Urothelium cell line (cell line): ENCODE measurements around the gene CCIN.

Experiments
- DNase-seq: peaks from one replicate; pipeline ENCODE4 v3.0.0; 2011; ENCODE audit warnings: low spot score, mixed read lengths
- FAIRE-seq: peaks from 2 replicates; lab custom pipeline; 2011; peaks lifted over from hg19 to GRCh38; lab: Jason Lieb, UNC

CCIN gene

DNA sequence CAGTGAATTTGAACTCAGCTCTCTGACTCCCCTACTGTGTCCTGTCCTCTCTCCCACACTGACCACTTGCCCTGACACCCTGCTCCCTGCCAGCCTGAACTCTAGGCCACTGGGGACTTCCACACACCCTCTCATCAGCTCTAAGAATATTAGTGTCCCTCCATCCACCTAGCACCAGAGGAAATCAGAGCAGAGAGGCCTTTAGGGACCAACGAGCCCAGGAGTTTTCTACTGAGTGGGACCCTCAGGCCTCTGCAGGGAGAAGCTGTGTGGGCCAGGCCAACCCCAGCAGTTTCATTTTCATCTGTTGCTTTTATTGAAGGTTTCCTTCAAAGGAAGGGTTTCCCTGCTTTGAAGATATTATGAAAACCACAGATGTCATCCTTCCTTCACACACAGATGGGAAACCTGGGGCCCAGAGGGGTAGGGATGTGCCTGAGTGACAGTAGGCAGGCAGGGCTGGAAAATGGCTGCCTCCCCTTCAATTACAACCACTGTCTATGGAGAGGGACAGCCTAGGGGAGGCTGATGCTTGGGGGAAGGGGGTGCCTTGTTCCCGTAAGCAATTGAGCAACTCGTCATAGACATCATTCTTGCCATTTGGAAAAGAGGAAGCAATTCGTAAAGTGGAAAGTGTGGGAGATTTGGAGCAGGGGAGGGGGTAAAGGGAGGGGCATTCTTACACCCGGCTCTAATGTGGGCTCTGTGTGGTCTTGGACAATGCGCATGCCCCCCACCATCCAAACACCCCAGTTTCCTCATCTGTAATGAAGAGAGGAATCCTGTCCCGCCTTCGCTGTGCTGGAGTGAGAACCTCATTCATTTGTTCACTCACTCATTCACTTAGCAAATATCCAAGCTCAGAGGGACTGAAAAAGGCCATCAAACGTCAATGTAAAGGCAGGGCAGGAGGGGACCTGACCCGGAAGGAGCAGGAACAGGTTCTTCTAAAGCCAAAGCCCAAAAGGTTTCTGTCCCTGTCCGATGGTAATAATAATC is 28.8 kb upstream of the CCIN start:
- FAIRE-seq: no peak
- DNase-seq: no peak

DNA sequence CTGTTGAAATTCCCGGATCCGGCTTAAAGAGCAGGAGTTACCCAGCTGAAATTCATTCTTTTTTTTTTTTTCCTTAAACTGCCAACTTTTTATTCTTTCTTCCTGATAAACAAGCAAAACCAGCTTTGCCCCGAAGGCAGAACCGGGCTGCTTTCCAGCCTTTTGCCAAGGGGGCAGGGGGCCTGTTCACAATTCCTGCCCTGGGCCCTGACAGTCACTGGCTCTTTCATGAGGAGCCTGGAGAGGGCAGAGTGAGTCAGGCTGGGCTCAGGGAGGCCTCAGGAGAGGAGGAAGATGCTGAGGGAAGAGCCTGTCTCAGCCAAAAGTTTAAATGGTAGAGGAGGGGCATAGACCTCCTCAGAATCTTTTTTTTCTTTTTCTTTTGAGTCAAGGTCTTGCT is 27.9 kb upstream of the CCIN start:
- no peak for FAIRE-seq
- no peak for DNase-seq

DNA sequence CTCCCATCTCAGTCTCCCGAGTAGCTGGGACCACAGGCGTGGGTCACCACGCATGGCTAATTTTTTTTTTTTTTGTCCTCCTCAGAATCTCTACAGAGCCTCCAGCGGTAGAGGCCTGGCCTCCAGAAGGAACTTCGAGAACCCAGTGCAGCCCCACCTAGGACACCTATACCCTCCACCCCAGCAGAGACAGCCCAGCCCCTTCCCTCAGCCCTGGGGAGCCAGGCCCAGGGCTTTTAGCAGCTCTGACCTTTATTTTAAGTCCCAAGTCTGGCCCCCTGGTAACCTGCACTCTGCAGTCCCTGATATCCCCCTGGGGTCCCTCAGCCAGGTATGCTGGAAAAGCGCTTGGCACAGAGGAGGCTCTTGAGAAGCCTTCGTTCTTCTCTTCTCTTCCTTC is 27.4 kb upstream of the CCIN start:
- no peak for FAIRE-seq
- DNase-seq: no peak

DNA sequence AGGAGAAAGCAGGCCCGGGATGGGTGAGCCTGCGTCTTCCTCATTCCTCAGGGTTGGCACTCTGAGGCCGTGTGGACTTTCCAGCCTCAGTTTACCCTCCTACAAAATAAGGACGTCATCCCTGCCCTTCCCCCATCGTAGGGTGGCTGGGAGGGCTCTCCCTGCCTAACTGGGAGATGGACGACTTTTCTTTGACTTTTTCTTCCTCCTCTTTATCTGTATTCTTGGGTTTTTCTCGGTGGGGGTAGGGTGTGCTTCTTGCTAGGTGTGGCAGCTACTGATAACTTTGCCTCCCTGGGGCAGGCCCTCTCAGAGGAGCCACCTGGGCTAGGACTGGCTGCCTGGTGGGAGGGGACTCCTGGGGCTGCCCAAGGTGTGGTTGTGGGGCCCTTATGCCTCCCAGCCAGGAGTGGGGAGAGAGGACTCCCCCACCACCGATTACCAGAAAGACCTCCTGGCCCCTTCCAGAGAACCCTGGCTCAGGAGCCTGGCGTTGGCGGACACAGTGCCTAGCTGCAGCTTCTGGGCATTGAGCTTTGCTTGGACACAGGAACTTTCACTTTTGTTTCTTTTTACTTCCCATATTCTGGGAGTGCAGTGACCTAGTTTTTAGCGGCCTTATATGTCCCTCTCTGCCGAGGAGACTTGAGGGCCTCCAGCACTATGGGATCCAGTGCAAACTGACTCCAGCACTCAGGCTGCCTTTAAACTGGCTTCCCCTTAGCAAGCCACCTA is 26.5 kb upstream of the CCIN start:
- FAIRE-seq (no peak), DNase-seq (no peak)

DNA sequence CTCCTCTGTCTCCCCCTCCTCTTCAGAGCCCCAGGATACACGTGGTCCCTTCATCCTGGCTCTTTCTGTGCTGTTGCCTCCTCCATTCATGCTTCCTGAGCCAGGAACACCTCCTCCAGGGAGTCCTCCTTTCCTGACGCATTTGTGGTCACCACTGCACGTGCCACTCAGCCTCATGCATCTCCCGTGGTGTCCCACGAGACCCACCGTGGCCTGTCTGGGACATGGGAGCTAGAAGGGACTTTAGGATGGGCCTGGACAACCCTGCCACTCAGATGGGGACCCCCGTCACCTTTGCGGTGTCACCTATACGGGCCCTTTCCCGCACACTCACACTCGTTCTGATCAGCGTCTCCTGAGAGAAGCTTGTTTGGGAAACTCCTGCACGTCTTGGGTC is 25.9 kb upstream of the CCIN start:
- FAIRE-seq: no peak
- no peak for DNase-seq

DNA sequence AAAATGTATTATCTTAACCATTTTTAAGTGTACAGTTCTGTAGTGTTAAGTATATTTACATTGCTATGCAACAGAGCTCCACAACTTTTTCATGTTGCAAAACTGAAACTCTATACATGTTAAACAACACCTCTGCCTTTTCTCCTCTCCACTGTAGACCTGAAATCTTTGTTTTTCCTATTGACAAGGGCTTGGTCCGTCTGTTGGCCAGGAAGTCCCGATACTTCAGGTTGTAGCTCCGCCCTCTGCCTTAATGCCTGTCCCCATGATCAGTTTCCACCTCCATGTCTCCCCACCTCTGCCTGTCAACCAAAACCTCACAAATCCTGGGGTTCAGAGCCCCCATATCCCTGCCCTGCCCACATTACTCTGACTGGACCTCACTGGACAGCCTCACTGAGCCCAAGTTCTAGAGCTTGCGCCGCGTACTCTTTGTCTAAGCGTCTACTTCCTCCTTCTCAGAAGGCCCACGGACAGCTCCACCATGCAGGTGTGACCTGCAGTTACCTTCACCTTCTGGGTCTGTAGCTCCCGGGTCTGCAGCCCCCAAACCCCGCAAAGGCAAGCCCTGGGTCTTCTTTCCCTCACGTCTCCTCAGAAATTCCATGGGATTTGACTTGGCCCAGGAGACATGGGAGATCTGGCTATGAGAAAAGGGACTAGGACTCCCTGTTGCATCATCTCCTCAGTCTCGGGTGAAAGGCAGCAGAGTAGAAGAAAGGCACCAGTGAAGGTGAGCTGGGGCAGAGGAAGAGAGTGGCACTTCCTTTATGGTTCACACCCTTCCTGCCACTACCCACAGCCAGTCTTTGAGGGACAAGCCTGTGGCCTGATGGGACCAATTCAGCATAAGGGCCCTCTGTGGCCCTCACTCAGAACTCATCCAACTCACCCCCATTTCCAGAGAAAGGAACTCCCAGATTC is 24.6 kb upstream of the CCIN start:
- FAIRE-seq (no peak), DNase-seq (no peak)

DNA sequence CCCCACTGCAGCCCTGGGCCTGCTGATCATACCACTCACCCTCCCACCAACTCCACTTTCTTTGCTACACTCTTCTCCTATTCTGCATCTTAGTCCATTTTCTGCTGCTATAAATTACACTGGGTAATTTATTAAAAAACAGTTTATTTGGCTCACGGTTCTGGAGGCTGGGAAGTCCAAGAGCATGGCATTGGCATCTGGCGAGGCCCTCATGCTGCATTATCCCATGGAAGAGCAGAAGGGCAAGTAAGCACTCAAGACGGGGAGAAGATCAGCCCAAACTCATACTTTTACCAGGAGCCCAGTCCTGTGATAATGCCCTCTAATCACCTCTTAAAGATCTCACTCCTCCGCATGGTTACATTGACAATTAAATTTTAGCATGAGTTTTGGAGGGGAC is 23.2 kb upstream of the CCIN start:
- DNase-seq (no peak), FAIRE-seq (no peak)

DNA sequence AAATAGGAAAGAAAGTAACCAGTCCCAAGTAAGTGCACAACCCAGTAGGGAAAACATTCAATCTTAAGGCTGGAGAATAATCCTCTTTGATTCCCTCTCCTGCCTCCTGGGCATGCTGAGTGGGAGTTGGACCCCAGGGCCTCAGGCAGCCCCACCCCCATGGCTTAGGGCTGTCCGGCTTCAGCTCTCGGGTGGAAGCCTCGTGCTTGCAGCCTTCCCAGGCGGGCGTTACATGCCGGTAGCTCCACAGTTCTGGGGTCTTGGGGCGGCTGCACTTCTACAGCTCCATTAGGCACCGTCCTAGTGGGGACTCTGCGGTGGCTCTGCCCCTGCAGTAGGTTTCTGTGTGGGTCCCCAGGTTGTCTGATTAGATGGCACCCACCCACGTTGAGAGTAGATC is 22.5 kb upstream of the CCIN start:
- DNase-seq (no peak), FAIRE-seq (no peak)

DNA sequence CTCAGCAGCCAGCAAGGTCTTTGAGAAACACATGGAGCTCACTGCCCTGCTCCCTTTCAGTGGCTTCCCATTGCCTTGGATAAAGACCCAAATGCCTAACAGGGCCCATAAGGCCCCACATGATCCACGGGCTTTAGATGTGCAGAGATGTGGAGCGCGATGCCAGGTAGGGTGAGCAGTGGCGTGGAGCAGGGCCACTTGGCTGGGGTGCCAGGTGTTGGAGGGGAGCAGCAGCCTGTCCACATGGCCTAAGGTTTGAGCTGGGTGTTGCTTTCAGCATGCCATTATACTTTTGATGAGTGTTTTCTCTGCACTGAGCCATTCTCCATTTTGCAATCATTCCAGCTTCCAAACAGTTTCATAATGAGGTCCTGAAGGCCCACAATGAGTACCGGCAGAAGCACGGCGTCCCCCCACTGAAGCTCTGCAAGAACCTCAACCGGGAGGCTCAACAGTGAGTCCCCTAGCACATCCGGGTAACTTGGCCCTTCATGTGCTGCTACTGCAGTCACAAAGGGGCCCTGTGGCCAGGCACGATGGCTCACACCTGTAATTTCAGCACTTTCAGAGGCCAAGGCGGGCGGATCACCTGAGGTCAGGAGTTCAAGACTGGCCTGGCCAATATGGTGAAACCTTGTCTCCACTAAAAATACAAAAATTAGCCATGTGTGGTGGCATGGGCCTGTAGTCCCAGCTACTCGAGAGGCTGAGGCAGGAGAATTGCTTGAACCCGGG is 21.6 kb upstream of the CCIN start:
- no peak for FAIRE-seq
- no peak for DNase-seq

DNA sequence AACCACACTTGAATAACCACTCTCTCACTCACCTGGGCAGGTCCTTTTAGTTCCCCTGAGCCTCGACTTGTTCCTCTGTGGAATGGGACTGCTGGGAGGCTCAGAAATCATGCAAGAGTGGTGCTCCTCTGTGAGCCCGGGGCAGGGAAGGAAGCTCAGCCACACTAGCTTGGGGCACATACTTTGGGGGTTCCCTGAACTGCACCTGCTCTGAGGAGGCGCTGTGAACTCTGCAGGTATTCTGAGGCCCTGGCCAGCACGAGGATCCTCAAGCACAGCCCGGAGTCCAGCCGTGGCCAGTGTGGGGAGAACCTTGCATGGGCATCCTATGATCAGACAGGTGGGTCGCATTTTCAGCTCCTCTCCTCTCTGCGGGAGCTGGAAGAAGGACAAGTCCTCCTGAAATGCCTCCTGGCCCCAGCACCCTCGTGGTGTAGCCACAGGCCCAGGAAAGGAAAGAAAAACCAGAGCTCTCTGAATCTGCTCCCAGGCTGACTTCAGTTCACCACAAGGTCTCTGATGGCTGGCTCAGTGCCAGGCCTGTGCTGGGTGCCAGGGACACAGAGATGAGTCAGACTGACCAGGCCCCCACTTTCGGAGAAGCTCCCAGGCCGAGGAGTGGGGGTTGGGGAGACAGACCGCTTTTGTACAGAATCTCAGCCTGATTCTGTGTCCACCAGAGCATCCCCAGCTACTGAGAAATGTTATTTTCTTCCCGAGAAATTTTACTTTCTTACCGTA is 20.7 kb upstream of the CCIN start:
- DNase-seq: peak; percentile 98
- FAIRE-seq: no peak

DNA sequence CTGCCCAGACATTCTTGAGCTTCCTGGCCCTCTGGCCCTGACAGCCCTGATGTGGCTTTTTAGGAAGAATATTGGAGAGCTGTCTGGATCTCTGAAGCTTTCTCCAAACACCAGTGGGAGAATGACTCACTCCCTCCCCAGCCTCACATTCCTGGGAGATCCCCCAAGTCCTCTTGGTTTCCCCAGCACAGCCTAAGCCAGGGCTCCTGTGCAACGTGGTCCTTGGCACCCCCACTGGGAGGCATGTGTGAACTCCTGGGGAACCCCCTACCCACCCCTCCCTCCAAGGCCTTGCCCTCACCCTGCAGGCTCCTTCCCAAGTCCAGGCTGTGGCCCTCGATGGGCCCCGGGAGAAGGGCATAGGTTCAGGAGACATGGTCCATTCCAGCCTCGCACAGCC is 20.0 kb upstream of the CCIN start:
- FAIRE-seq (no peak), DNase-seq (peak; percentile 68)

DNA sequence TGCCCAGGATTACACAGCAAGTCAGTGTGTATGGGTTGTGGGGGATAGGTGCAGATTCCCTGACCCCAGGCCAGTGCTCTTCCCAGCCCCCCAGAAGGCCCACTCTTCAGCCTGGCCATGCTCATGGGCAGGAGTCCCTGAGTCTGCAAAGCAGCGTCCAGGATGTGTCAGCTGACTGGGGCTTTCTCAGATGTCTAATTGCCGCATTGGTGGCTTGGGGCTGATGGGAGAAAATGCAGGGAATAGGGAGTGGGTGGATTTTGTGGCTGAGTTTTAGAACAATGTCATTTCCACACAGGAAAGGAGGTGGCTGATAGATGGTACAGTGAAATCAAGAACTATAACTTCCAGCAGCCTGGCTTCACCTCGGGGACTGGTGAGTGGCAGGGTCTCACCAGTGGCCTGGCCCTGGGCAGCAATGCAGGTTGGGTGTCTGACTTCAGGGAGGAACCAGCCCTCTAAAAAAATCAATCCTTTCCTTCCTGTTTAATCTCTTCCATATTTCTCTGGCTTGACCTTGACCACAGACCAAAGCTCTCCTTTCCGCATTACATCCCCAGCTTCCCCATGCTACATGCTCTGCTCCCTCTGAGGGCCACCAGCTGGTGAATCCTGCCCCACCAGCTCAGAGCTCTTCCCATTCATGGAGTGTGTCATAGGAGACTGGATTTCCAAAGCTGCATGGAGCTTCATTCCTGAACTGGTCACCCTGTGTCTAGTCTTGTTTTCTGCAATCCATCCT is 18.4 kb upstream of the CCIN start:
- DNase-seq (no peak), FAIRE-seq (peak; percentile 59)

DNA sequence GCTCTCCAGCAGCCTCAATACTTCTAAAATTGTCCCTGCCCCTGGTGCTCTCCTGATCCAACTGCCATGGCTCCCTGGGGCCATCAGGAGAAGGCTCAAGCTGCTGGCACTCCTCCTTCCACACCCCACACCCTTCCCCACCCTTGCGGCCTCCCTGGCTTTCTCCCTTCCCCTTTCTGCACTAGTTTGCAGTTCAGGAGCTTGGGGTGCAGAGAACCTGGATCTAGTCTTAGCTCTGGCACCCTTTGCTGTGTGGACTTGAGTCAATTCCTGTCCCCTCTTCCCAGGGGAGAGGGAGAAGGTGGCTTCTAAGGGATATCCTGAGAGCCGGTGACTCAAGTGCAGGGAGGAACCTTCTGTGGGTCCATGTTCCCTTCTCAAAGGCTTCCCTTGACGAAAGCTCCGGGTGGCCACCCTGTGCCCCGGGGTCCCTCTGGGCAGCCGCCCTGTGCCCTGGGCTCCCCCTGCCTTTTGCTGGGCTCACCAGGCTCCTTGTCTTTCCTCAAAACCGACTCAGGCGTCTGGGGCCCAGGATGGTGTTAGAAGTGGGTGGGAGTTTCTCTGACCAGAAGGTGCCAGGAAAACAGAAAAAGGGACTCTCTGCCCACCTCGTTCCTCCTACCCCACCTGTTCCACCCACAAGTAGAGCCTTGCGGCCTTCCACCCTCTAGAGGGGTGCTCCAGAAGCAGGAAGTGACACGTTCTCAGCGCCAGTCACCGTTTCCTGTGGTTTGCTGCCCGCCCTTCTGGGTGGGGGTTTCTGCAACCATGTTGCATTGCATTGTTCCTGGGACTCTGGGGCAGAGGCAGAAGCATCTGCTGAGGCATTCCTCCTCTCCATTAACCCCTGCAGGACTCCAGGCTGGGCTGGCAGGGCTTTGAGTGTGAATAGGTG is 17.6 kb upstream of the CCIN start:
- no peak for FAIRE-seq
- DNase-seq: peak; percentile 57

DNA sequence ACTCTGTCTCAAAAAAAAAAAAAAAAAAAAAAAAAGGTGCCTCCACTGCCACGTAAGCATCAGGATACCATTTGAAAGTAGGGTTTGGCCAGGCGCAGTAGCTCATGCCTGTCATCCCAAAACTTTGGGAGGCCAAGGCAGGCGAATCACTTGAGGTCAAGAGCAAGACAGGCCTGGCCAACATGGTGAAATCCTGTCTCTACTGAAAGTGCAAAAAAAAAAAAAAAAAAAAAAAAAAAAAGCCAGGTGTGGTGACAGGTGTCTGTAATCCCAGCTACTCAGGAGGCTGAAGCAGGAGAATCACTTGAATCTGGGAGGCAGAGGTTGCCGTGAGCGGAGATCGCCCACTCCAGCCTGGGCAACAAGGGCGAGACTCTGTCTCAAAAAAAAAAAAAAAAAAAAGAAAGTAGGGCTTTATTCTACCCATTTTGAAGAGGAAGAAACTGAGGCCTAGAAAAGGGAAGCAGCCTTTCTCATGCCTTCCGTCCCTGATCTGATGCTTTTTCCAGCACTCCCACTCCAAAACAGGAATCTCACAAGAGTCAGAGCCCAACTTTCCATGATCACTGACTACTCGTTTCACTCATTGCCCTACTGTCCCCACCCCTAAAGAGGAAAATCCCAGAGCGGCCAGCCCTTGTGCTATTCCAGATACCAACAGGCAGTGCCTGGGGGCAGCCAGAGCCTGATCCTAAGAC is 16.3 kb upstream of the CCIN start:
- DNase-seq (no peak), FAIRE-seq (no peak)

DNA sequence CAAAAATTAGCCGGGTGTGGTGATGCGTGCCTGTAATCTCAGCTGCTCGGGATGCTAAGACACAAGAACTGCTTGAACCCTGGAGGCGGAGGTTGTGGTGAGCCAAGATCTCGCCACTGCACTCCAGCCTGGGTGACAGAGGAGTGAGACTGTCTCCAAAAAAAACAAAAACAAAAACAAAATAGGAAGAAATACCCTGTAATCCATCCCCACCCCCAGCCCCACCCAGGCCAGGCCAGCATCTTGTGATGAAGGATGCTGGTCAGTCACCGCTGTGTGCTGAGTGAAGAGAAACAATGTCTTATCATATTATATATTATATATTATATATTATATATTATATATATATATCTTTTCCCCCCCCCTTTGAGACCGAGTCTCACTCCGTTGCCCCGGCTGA is 15.4 kb upstream of the CCIN start:
- no peak for FAIRE-seq
- no peak for DNase-seq

DNA sequence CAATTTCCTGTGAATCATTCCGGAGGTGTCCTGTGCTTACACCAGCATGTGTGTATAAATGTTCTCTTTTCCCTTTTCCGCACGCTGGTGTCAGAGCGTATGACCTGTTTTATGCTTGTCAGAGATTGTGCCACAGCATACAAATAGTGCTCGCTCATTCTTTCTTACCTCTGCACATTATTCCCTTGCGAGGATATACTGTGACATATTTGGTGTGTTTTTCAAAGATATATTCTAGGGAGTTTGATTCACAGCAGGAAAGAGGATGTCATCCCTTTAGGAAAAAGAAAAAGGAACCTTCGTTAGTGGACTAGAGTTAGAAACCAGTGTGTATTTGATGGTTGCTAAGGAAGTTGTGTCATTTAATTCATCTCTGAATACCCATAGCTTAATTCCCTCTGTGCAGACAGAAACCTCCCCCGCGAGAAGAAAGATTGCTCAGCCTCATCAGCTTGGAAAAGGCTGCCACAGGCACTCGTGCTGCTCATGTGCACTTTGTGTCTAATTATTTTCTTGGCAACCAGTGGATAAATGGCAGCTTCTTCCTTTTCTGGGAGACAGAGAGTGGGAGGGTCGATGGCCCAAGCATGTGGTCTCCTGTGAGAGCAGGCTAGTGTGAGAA is 14.7 kb upstream of the CCIN start:
- no peak for DNase-seq
- no peak for FAIRE-seq

DNA sequence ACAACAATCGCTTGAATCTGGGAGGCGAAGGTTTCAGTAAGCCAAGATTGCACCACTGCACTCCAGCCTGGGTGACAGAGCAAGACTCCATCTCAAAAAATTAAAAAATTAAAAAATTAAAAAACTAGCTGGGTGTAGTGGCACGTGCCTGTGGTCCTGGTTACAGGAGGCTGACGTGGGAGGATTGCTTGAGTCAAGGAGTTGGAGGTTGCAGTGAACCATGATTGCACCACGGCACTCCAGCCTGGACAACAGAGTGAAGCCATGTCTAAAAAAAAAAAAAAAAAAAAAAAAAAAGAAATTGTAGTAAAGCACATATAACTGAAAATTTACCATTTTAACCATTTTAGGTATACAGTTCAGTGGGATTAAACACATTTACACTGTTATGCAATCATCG is 13.1 kb upstream of the CCIN start:
- FAIRE-seq (no peak), DNase-seq (no peak)
